Pericardium fibroblast (primary cell): Measurements from ENCODE around the gene C19orf18. TPM values are rescaled to one million over a fixed set of nuclear protein-coding genes. Genes with fewer than 3 reads are reported as not detected.

Source experiments
- total RNA-seq: library from RNA; depleted of rRNA; stranded (reverse); fragments of >200 nt; gene quantifications from 2 replicates; pipeline ENCODE4 v1.2.3, GENCODE V29; 2015

C19orf18 gene
- not detected in 2 replicates for total RNA-seq

GRCh38 chr19:57974434-57974833 is at the start of gene C19orf18:
Gene C19orf18, minus strand, starts transcription at chr19:57974534. Its CDS starts 102 bp downstream, at chr19:57974432.

DNA sequence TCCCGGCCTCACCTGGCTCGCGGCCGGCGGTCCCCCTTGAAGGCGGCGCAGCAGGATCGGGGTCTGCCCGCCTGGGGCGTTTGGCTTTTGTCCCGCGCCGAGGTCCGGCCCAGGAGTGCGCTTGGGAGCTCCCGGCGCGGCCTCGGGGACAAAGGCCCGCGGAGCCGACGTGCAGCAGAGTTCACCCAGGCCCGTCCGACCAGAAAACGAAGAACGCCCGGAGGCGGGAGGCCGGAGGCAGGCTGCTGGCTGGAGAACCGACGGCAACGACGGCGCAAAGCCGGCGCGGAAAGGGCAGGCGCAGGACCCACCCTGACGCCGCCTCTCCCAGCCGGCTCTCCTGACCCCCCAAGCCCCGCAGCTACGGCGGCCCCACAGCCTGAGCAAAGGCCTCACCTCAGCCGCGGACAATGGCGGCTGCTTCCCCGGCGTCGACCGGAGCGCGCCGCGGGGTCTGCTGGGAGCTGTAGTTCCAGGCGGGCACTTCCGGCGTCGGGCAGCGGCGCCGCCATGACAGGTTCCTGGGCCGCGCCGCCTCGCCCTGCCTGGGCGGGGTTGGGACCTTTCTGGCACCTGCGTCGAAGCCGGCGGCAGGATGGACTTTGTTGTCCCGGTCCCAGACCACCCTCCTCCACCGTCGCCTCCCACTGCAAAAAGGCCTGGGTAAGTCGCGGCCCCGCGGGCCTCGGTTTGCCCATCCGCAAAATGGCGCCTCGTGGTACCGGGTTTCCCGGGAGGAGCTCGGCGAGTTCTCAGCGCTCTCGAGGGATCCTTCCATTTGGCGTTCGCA is 28.2 kb upstream of the C19orf18 start, which contains the start of gene ZNF606:
ZNF606 (minus strand) TSS at position 437 of the 790 bp plus-strand sequence. CDS start 1,501 bp downstream, outside the sequence.

GRCh38 chr19:57947419-57948134 is 26.8 kb downstream of the C19orf18 start, which contains the start of gene ZNF256:
Gene ZNF256, minus strand, starts transcription at chr19:57947706. Its CDS starts 232 bp downstream, at chr19:57947474.

GRCh38 chr19:57934820-57935665 is 39.3 kb downstream of the C19orf18 start, which contains the start of gene ZNF418:
Gene ZNF418, minus strand, starts transcription at chr19:57935402. Its CDS starts 1,580 bp downstream, at chr19:57933822.

DNA sequence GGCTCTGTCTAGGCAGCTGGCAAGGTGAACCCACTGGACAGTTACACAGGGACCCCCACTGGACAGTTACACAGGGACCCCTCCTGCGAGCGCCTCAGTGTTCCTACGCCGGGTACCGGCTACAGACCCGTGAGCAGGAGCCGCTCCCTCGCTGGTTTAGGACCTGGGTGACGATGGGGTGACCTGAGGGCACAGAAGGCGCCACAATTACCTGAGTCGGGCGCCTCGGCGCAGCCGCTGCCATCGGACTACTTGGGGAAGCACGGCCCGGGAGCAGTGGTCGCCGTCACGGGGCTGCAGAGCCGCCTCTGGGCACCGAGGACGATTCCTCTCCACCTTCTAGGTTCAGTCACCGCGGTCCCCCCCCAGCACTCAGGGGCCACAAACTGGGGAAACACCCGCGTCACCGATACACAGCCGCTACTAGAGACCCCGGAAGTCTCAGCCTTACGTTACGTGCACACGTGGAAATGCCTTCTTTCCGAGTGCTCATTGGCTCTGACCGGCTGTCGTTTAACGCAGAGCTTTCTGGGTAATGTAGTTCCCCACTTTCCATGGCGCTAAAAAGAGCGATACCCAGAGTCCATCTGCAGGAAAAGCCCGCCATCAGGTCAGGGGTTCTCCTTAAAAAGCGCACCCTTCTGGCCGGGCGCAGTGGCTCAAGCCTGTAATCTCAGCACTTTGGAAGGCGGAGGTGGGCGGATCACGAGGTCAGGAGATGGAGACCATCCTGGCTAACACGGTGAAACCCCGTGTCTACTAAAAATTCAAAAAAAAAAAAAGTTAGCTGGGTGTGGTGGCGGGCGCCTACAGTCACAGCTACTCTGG is 58.0 kb downstream of the C19orf18 start, which contains the start of gene ZNF417:
ZNF417 (minus strand) TSS at position 425 of the 828 bp plus-strand sequence; CDS start at position 244, 181 bp downstream.

Other genes with a start within 250 kb of the C19orf18 start
- gene ZNF671, start 246.9 kb downstream of the C19orf18 start, total RNA-seq = 6.2 and 7.0 TPM in 2 replicates
- gene ZNF776, start 227.7 kb downstream of the C19orf18 start, total RNA-seq = 4.7 and 9.1 TPM in 2 replicates
- 4.7 and 12.6 TPM in 2 replicates for gene ZNF586, start 204.9 kb downstream of the C19orf18 start, total RNA-seq
- gene ZNF552, start 159.6 kb downstream of the C19orf18 start, total RNA-seq = 0.85 and 2.6 TPM in 2 replicates
- gene ZNF587B, start 144.2 kb downstream of the C19orf18 start, total RNA-seq = 7.9 and 10.6 TPM in 2 replicates
- gene ZNF587, start 124.7 kb downstream of the C19orf18 start, total RNA-seq = 9.0 and 15.4 TPM in 2 replicates
- gene ZNF814, start 85.5 kb downstream of the C19orf18 start, total RNA-seq = 2.9 and 7.7 TPM in 2 replicates
- gene ZNF417, start 57.9 kb downstream of the C19orf18 start, total RNA-seq = 6.9 and 7.8 TPM in 2 replicates
- 2.9 and 3.3 TPM in 2 replicates for gene ZNF418, start 39.1 kb downstream of the C19orf18 start, total RNA-seq
- gene ZNF256, start 26.8 kb downstream of the C19orf18 start, total RNA-seq = 2.6 and 3.8 TPM in 2 replicates
- 8.2 and 8.3 TPM in 2 replicates for gene ZNF606, start 28.3 kb upstream of the C19orf18 start, total RNA-seq
- gene ZSCAN1, start 59.5 kb upstream of the C19orf18 start, total RNA-seq = not detected in 2 replicates
- gene ZNF135, start 84.7 kb upstream of the C19orf18 start, total RNA-seq = 3.3 and 3.4 TPM in 2 replicates
- 34.6 and 41.3 TPM in 2 replicates for gene ZSCAN18, start 123.7 kb upstream of the C19orf18 start, total RNA-seq
- gene ZNF329, start 176.3 kb upstream of the C19orf18 start, total RNA-seq = 9.1 and 10.0 TPM in 2 replicates
- gene ZNF274, start 208.5 kb upstream of the C19orf18 start, total RNA-seq = 14.6 and 18.6 TPM in 2 replicates